Measurements from ENCODE around the gene RGPD5.
"Not testable (repeated sequence)": the region's sequence is repeated elsewhere in the genome, so short reads cannot be mapped to it uniquely, and the experiment has no call there.

The RGPD5 gene

DNA sequence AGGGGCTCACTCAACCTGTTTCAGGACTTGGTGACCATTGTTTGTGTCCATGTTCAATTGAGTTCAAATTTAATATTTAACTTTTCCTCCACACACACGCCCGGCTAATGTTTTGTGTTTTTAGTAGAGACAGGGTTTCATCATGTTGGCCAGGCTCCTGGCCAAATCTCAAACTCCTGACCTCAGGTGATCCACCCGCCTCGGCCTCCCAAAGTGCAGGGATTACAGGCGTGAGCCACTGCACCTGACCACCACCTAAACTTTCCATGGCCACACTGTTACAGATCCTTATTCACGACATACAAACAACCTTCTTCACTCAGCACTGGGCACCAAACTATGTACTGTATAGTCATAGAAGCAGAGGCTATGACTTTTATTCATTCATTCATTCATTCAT is 100.0 kb downstream of the RGPD5 start:
- DNase-seq, result not testable (repeated sequence)

DNA sequence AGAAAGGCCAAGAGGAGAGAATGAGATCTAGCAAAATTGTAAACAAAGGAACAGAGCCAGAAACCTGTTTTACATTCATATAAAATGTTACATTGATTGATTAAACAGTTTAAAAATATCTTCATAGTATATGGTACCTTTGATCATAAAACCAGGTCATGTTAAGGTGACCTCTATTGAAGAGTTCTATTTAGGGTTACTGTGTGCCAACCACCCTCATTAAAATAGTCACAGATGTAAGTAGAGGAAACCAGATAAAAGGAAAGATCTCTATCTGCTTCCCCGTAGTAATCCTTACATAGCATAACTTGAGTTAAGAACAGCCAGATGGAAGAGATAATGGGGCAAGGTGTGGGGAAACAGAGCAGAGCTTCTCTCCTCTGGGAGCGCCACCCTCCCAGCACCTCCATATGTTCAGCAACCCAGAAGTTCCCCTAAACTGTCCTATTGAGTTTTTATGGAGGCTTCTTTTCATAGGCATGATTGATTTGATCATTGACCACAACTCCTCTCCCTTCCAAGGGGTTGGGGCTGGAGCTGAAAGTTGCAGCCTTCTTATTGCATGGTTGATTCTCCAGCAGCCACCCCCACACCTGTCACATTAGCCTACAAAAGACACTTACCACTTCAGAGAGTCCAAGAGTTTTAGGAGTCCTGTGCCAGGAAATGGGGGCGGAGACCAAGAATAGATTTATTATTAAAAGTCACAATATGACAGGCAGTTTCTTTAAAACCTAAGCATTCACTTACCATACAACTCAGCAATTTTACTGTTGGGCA is 101.2 kb downstream of the RGPD5 start:
- DNase-seq, result not testable (repeated sequence)

DNA sequence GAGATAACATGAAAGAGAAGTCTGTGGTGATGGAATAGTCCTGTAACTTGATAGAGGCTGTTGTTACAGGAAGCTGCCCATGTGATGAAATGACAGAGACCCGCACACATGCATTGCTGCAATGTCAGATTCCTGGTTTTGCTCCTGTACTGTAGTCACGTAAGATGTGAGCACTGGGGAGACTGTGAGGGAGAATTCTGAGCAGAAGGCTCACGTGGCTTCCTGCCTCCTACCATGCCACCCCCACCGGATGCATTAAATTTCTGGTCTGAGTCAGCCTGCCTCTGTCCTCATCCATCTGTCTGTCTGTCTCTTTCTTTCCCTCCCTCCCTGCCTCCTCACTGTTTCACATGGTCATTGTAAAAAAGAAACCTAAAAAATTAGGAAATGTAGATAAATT is 102.1 kb downstream of the RGPD5 start:
- not testable (repeated sequence) for DNase-seq

DNA sequence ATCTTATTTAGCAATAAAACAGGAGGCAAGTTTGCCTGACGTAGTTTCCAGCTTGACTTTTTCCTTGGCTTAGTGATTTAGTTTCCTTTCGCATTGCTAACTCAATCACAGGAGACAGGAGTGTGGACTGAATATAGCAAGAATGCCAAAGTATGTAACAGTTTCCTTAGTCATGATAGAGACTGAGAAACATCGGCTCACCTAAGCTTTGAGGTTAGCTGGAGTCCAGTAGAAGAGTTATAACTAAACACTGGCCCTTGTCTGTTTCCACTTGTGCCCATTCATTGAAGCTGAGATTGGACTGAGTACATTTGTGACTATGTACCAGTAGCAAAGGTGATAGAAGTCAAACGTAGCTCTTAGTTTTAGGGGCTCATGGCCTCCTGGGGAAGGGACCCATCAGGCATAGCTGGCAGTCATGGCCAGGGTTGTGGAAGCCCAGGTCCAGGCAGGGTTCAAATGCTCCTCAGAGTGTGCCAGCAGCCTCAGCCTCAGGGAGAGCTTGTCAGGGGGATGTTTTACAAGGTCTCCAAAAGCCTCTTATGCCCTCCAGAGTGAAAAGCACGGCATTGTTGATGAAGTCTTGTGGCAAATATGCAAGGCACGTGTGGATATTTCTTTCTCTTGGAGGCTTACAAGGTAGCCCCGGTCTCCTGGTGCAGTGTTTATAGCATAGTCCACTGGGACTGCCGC is 103.8 kb downstream of the RGPD5 start:
- DNase-seq, result not testable (repeated sequence)

DNA sequence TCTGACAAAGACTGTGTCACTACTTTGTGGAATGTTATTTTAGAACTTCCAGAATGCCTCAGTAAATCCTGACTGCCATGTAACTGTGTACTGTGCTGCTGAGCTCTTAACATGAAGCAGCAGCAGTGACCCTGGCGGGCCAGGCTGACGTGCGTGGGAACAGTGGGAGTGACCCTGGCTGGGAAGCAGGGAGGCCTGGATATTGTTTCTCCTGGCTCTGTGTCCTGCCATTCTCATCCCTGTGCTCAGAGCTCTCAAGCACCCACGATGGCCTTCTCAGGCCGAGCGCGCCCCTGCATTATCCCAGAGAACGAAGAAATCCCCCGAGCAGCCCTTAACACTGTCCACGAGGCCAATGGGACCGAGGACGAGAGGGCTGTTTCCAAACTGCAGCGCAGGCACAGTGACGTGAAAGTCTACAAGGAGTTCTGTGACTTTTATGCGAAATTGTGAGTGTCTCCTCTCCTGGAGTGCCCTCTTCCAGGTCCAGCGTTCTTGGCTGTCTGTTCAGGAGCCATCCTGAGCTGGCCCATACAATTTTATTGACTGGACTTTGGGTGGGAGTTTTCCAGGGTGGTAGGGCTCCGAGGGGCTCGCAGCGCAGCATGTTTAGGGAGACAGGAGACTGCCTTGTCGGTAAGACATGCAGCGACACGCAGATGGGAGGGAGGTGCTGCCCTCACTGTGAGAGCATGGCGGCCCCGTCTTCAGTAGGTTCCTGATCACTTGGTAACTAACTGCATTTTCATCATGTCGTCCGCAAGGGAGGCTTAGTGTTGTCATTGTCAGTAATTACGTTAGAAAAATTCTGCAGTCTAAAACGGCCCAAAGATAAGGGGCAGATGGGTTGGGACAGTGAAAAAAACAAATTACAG is 104.6 kb downstream of the RGPD5 start, which contains the start of gene LIMS3:
LIMS3 (plus strand) TSS at position 227 of the 875 bp plus-strand sequence; CDS start at position 268, 41 bp downstream.
- DNase-seq, result not testable (repeated sequence)

DNA sequence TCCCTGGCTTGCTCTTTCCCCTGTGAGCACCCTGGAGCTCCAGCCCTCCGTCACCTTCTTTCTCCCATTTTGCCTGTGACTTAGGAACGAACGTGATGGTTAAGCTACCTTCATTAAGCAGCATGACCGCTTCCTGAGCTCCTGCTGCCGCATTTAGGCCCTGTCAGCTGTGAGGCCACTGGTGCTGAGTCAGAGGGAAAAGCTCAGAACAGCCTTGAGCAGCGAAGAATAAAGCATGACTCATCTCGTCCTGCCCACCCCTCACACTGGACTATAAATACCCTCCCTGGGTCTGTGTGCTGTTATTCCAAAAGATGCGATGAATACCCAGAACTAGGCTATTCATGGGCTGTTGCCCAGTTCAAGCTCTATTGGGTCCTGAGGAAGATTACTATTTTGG is 111.7 kb downstream of the RGPD5 start:
- DNase-seq, result not testable (repeated sequence)
